HG03025 (cell line): ENCODE data around the gene SLC25A21.

Experiments used
- ATAC-seq: cut with Tn5 transposase; IDR thresholded peaks from one replicate; pipeline ENCODE4 v1.9.1; 2021; ENCODE audit warnings: mild to moderate bottlenecking, moderate library complexity; ENCODE audit not compliant: unreplicated experiment, low FRiP score

SLC25A21 gene

GRCh38 chr14:36949371-36949770 lies 223.0 kb downstream of the SLC25A21 start:
- no peak for ATAC-seq

GRCh38 chr14:36948157-36948859 lies 224.1 kb downstream of the SLC25A21 start:
- no peak for ATAC-seq

GRCh38 chr14:36947362-36947761 lies 225.0 kb downstream of the SLC25A21 start:
- no peak for ATAC-seq

GRCh38 chr14:36946872-36947271 lies 225.5 kb downstream of the SLC25A21 start:
- ATAC-seq = no peak

GRCh38 chr14:36944307-36945010 lies 227.9 kb downstream of the SLC25A21 start:
- no peak for ATAC-seq

GRCh38 chr14:36942522-36943245 lies 229.7 kb downstream of the SLC25A21 start:
- no peak for ATAC-seq

GRCh38 chr14:36941783-36942521 lies 230.5 kb downstream of the SLC25A21 start:
- peak; percentile 89 for ATAC-seq

- ATAC-seq = no peak
These were observed 231.9 kb downstream of the SLC25A21 start for GRCh38 chr14:36940476-36940875.

- no peak for ATAC-seq
These were observed 233.1 kb downstream of the SLC25A21 start for GRCh38 chr14:36939265-36939664.

- ATAC-seq = no peak
These were observed 233.7 kb downstream of the SLC25A21 start for GRCh38 chr14:36938678-36939077.

GRCh38 chr14:36935976-36936678 lies 236.3 kb downstream of the SLC25A21 start:
- ATAC-seq = no peak

- ATAC-seq = no peak
These were observed 238.1 kb downstream of the SLC25A21 start for GRCh38 chr14:36934304-36934703.

- no peak for ATAC-seq
These were observed 240.6 kb downstream of the SLC25A21 start for GRCh38 chr14:36931791-36932190.

GRCh38 chr14:36928432-36928831 lies 244.0 kb downstream of the SLC25A21 start:
- ATAC-seq = no peak

- no peak for ATAC-seq
These were observed 247.3 kb downstream of the SLC25A21 start for GRCh38 chr14:36925094-36925493.

- no peak for ATAC-seq
These were observed 255.7 kb downstream of the SLC25A21 start for GRCh38 chr14:36916668-36917067.

- no peak for ATAC-seq
These were observed 257.3 kb downstream of the SLC25A21 start for GRCh38 chr14:36915081-36915480.

- no peak for ATAC-seq
These were observed 261.8 kb downstream of the SLC25A21 start for GRCh38 chr14:36910578-36910977.

GRCh38 chr14:36905272-36905888 lies 267.0 kb downstream of the SLC25A21 start:
- ATAC-seq = no peak

- ATAC-seq = no peak
These were observed 270.5 kb downstream of the SLC25A21 start for GRCh38 chr14:36901861-36902260.
